T-helper 1 cell (primary cell): Measurements from ENCODE around the gene REST.
"Not testable (repeated sequence)": the region's sequence is repeated elsewhere in the genome, so short reads cannot be mapped to it uniquely, and the experiment has no call there.

Experiments
- DNase-seq, 5 donors: peaks; one replicate each; pipeline ENCODE4 v3.0.0-alpha.2; 2012 to 2020
- total RNA-seq, 4 donors: gene quantifications; one replicate each; lab custom pipeline; 2026; lab: John Stamatoyannopoulos, UW

Gene REST
- 117 to 155 (median 140) reads per million in 4 donors for total RNA-seq

- DNase-seq = peak; percentile 71 to 84 (median 73)
These were observed at the start of gene REST for GRCh38 chr4:56907489-56908205. Gene REST, plus strand, starts transcription at chr4:56907900. Its CDS starts 2,739 bp downstream, at chr4:56910639.

GRCh38 chr4:56859841-56860240, 47.9 kb upstream of the REST start:
- DNase-seq = no peak

- no peak for DNase-seq
These were observed 46.9 kb upstream of the REST start for GRCh38 chr4:56860781-56861180.

- DNase-seq = no peak
These were observed 46.3 kb upstream of the REST start for GRCh38 chr4:56861360-56861759.

GRCh38 chr4:56863441-56864139, 44.1 kb upstream of the REST start:
- DNase-seq = peak in 1 of 5 donors; percentile 10

GRCh38 chr4:56870946-56871345, 36.8 kb upstream of the REST start:
- no peak for DNase-seq

GRCh38 chr4:56871371-56871866, 36.3 kb upstream of the REST start:
- DNase-seq = no peak

GRCh38 chr4:56874166-56874565, 33.5 kb upstream of the REST start:
- DNase-seq = no peak

- no peak for DNase-seq
These were observed 32.8 kb upstream of the REST start for GRCh38 chr4:56874923-56875322.

- DNase-seq = no peak
These were observed 31.4 kb upstream of the REST start for GRCh38 chr4:56876264-56876663.

GRCh38 chr4:56879996-56880395, 27.7 kb upstream of the REST start:
- no peak for DNase-seq

GRCh38 chr4:56880572-56880971, 27.1 kb upstream of the REST start:
- no peak for DNase-seq

GRCh38 chr4:56884511-56884910, 23.2 kb upstream of the REST start:
- DNase-seq = not testable (repeated sequence)

- DNase-seq = no peak
These were observed 15.0 kb upstream of the REST start for GRCh38 chr4:56892691-56893090.

- DNase-seq = not testable (repeated sequence)
These were observed 9.9 kb upstream of the REST start for GRCh38 chr4:56897842-56898241.

GRCh38 chr4:56900186-56900585, 7.5 kb upstream of the REST start:
- DNase-seq = not testable (repeated sequence)

GRCh38 chr4:56902703-56903102, 5.0 kb upstream of the REST start:
- no peak for DNase-seq

GRCh38 chr4:56905796-56906195, 1.9 kb upstream of the REST start:
- DNase-seq = no peak

GRCh38 chr4:56906489-56907393, 959 bp upstream of the REST start:
- peak in 2 of 5 donors; percentile 7 to 13 for DNase-seq

GRCh38 chr4:56908206-56909085, 746 bp downstream of the REST start:
- peak; percentile 49 to 71 (median 55) for DNase-seq

GRCh38 chr4:56909086-56909894, 1.6 kb downstream of the REST start:
- DNase-seq = peak; percentile 13 to 70 (median 39)
